ENCODE data around the gene PXYLP1.

- TF ChIP-seq CTCF (IDR thresholded peaks at IDR 0.05; ENCODE audit: low read depth, low read length, poor library complexity, severe bottlenecking) (no peak), EZH2phosphoT487 (IDR thresholded peaks at IDR 0.05; ENCODE audit: borderline replicate concordance, low read length) (no peak)
Measured at GRCh38 chr3:141305436-141305835, 73.8 kb downstream of the PXYLP1 start.
